ENCODE measurements around the gene LSM12. TPM values are rescaled to one million over a fixed set of nuclear protein-coding genes. Genes with fewer than 3 reads are reported as not detected.
A peak's percentile ranks its signal among the peaks of the same experiment; 100 is the strongest.
"Not testable (repeated sequence)": the region's sequence is repeated elsewhere in the genome, so short reads cannot be mapped to it uniquely, and the experiment has no call there.

The LSM12 gene
- total RNA-seq, 1 donor from 2014 or later, result 69.6 TPM

DNA sequence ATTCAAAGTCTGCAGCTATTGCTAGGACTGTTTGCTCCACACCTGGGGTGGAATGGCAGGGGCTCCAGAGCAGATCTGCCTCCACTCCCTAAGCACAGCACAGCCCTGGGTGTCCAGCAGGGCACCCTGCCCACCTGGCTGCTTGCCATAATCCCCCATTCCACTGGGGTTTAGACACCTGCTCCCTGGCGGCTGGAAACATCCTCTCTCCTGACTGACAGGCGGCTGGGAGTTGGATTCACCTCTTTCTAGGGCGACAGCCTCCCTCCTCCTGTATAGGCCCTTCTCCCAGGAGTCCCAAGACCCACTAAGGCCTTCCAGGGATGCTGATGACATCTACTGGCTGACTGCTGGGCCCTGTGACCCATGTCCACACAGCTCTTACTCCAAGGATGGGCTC lies 39.0 kb upstream of the LSM12 start:
- H3K27me3 ChIP-seq, result no peaks in the 10 kb centered on the region
- no peaks in the 10 kb centered on the region for H3K4me1 ChIP-seq
- peaks cover 51% of the 10 kb centered on the region for H4K20me1 ChIP-seq (ENCODE audit: low read depth)
- no peaks in the 10 kb centered on the region for H3K36me3 ChIP-seq
- H2AFZ ChIP-seq (replicated peaks), result no peak overlapping the region
- H3K79me2 ChIP-seq (ENCODE audit: low read depth), result no peaks in the 10 kb centered on the region
- H3K36me3 Mint-ChIP-seq, result no peaks in the 10 kb centered on the region
- H3K4me3 Mint-ChIP-seq, result no peak overlapping the region
- H3K4me3 ChIP-seq, result no peak overlapping the region
- no peaks in the 10 kb centered on the region for H3K9me3 ChIP-seq (ENCODE audit: low read depth)
- no peaks in the 10 kb centered on the region for H3K27me3 Mint-ChIP-seq (ENCODE audit: insufficient read depth, low read depth)
- no peak overlapping the region for H3K27ac ChIP-seq
- H3F3A ChIP-seq (ENCODE audit: low read depth), result peaks cover 5% of the 10 kb centered on the region
- no peak overlapping the region for H3K4me2 ChIP-seq
- DNase-seq (ENCODE audit: low spot score), result no peak
- H3K9me3 Mint-ChIP-seq, result no peaks in the 10 kb centered on the region
- TF ChIP-seq EZH2phosphoT487 (IDR thresholded peaks at IDR 0.05), result no peak
- TF ChIP-seq CTCF (IDR thresholded peaks at IDR 0.05), result no peak
- TF ChIP-seq EZH2 (IDR thresholded peaks at IDR 0.05), result no peak
- peaks cover 54% of the 10 kb centered on the region for H3K4me1 Mint-ChIP-seq
- no peak overlapping the region for H3K27ac Mint-ChIP-seq
- H3K9ac ChIP-seq, result no peak overlapping the region

DNA sequence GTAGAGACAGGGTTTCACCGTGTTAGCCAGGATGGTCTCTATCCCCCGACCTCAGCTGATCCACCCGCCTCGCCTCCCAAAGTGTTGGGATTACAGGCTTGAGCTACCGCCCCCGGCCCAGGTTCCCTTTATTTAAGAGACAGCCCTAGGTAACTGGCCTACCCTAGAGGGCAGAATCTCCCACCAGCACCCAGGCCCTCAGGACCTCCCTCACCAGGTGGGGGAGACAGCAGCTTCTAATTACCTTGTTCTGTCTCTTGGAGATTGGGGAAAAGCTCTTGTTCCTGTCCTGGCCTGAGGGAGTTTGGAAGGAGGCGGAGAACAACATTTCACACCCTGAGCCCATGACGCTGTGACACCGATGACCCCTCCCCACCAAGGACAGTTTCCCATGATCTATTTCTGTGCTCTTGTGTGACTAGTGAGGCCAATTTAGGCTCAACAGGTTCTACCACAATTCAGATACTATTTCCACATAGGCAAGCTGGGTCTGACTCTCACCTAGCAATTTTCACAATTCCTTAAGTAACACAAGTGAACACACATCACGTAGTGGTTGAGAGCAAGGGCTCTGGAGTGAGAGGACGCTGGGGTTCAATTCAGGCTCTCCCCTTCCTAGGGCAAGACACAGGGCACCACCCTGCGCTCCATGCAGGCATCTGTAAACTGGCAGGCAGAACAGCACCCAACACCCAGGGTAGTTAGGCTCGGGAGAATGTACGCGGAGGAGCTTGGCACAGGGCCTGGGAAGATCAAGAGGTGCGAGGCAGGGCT lies 36.6 kb upstream of the LSM12 start:
- Histone ChIP-seq H3K9ac (no peak overlapping the region), H3K4me3 (no peak overlapping the region), H3K36me3 (no peaks in the 10 kb centered on the region), H4K20me1 (ENCODE audit: low read depth) (peaks cover 33% of the 10 kb centered on the region), H3K79me2 (ENCODE audit: low read depth) (no peaks in the 10 kb centered on the region), H3F3A (ENCODE audit: low read depth) (peaks cover 8% of the 10 kb centered on the region), H3K4me2 (no peak overlapping the region), H3K4me1 (no peaks in the 10 kb centered on the region), H3K9me3 (ENCODE audit: low read depth) (no peaks in the 10 kb centered on the region), H3K27ac (no peak overlapping the region), H2AFZ (replicated peaks) (no peak overlapping the region), H3K27me3 (no peaks in the 10 kb centered on the region)
- Mint-ChIP-seq H3K27me3 (ENCODE audit: insufficient read depth, low read depth) (no peaks in the 10 kb centered on the region), H3K27ac (peak overlapping the region; percentile 51), H3K4me1 (peaks cover 44% of the 10 kb centered on the region), H3K36me3 (no peaks in the 10 kb centered on the region), H3K9me3 (no peaks in the 10 kb centered on the region), H3K4me3 (peak overlapping the region; percentile 19)
- no peak for DNase-seq (ENCODE audit: low spot score)
- TF ChIP-seq CTCF (IDR thresholded peaks at IDR 0.05) (no peak), EZH2phosphoT487 (IDR thresholded peaks at IDR 0.05) (no peak), EZH2 (IDR thresholded peaks at IDR 0.05) (no peak)

DNA sequence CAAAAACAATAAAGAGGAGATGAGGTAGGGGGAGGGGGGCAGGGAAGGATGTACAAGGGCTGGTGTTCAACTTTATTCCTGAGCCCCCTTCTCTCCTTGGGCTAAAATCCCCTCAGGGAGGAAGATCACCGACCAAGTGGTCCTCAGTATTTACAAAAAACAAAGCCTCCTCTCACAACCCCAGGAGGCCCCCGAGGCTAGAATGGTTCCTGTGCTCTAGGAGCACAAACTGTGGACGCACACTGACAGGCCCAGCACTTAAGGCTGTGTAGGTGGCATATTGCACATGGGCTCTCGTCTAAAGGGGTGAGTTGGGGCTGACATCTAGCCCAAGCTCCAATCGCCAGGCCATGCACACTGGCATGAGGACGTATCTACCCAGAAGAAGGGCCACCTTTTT lies 35.4 kb upstream of the LSM12 start:
- Histone ChIP-seq H3F3A (ENCODE audit: low read depth) (peaks cover 20% of the 10 kb centered on the region), H4K20me1 (ENCODE audit: low read depth) (peaks cover 23% of the 10 kb centered on the region)
- not testable (repeated sequence) for H3K27ac Mint-ChIP-seq; H3K4me3 ChIP-seq; H3K27ac ChIP-seq; H3K9ac ChIP-seq; H3K9me3 ChIP-seq (ENCODE audit: low read depth); H3K36me3 ChIP-seq; H3K4me2 ChIP-seq; H3K36me3 Mint-ChIP-seq; H3K79me2 ChIP-seq (ENCODE audit: low read depth); DNase-seq (ENCODE audit: low spot score); H3K27me3 ChIP-seq; H3K4me1 ChIP-seq; H3K9me3 Mint-ChIP-seq; H3K27me3 Mint-ChIP-seq (ENCODE audit: insufficient read depth, low read depth); H3K4me3 Mint-ChIP-seq; H2AFZ ChIP-seq (replicated peaks)
- H3K4me1 Mint-ChIP-seq, result peaks cover 40% of the 10 kb centered on the region

All from neural progenitor cell (in vitro differentiated cells).